Hematopoietic multipotent progenitor cell (in vitro differentiated cells): ENCODE measurements around the gene ACADSB. TPM values are rescaled to one million over a fixed set of nuclear protein-coding genes. Genes with fewer than 3 reads are reported as not detected.

ENCODE experiments used
- DNase-seq, 3 donors: peaks; one replicate each; pipeline ENCODE4 v3.0.0-alpha.2; 2011 to 2015; ENCODE audit warnings: low read depth in 2 of 3, low spot score in 2 of 3
- total RNA-seq: library from RNA; depleted of rRNA; stranded (reverse); fragments of >200 nt; gene quantifications from one replicate; pipeline ENCODE4 v1.2.3, GENCODE V29; 2012

The ACADSB gene
- total RNA-seq, 1 donor = 3.0 TPM

DNA sequence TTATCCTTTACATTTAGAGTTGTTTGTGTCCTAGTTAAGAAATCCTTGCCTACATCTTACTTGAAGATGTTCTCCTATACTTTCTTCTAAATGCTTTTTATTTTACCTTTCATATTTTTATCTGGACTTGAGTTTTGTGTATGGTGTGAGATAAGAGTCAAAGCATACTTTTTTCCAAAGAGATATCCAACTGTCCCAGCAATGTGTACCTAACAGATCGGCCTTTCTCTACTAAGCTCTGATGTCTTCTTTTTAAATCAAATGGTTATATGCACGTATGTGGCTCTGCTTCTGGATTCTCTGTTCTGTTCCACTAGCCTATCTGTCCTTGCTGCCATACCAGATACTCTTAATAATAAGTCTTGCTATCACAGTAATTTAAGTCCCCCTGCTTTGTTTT is 7.4 kb upstream of the ACADSB start:
- DNase-seq = no peak

DNA sequence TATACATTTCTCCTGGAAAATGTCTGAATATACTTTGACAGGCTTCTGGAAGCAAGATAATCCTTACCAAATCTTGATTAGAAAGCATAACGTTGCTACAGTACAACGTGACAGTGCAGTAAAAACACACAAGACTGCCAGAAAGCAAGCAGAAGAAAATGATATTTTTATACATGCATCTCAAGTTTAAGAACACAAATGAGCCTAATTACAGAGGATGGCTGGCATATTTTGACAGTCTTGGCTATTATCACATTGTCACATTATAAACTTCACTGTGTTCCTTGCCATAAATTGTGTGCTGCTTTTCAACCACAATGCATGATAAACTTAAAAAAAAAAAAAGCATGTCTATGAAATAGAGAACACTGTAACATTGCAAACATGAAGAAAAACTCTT is 4.5 kb upstream of the ACADSB start:
- DNase-seq = no peak

- DNase-seq = peak; percentile 17 to 49 (median 35)
Measured at GRCh38 chr10:123007558-123008354, 1.1 kb upstream of the ACADSB start.

DNA sequence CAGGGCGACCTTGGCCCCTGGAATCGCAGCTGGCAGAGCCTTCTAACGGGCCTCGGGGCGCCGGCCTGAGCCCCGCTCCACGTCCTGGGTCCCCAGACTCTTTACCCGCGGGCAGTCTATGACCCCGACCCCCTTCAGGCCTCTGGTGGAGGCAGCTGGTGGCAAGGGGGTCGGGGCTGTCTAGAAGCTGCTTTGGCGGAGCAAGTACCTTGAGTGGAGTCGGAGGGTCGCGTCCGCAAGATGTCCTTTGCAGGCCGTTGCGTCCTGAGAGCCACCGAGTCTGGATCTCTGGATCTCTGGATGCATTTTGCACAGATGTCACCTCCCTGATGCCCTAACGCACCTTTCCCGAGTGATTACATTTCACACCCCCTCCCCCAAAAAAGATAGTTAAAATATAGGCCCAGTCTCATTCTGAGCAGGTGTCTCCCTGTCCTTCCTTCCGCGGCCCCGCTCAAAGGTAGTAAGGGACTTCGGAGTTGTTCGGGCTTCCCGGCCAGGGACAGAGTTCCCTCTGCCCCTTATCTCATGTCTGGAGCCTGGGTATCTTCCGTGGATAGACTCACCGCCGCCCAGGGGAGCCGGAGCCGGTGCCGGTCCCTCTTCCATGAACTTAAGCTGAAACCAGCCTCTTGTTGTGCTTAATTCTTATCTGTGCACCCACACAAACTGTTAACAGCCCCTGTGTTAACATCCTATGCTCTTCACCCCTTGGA is 457 bp downstream of the ACADSB start:
- peak in 2 of 3 donors; percentile 10 to 12 for DNase-seq

- no peak for DNase-seq
Measured at GRCh38 chr10:123011987-123012386, 3.2 kb downstream of the ACADSB start.

- no peak for DNase-seq
Measured at GRCh38 chr10:123013456-123014419, 4.9 kb downstream of the ACADSB start.

GRCh38 chr10:123014772-123015171 is 6.0 kb downstream of the ACADSB start:
- no peak for DNase-seq

DNA sequence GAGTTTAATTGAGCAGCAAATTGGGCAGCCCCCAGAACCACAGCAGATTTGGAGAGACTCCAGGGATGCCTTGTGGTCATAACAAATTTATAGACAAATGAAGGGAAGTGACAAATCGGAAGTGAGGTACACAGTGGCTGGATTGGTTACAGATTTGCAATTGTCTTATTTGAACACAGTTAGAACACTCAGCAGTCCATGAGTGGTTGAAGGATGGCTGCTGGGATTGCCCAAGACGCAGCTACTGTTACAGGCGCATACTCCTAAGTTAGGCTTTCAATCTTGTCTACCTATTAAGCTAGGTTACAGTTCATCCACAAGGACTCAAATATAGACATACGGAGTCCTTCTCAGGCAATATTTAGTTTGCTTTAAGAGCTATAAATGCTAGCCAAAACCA is 7.4 kb downstream of the ACADSB start:
- no peak for DNase-seq

- no peak for DNase-seq
Measured at GRCh38 chr10:123017421-123018165, 8.8 kb downstream of the ACADSB start.

DNA sequence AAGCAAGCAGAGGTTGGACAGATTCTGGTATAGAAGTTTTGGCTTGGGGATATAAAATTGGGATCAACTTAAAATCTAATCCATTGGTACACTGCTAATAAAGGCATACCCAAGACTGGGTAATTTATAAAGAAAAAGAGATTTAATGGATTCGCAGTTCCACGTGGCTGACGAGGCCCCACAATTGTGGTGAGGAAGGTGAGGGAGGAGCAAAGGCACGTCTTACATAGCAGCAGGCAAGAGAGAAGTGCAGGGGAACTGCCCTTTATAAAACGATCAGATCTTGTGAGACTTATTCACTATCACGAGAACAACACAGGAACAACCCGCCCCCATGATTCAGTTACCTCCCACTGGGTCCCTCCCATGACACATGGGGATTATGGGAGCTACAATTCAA is 9.7 kb downstream of the ACADSB start:
- no peak for DNase-seq

- no peak for DNase-seq
Measured at GRCh38 chr10:123019264-123019663, 10.5 kb downstream of the ACADSB start.

DNA sequence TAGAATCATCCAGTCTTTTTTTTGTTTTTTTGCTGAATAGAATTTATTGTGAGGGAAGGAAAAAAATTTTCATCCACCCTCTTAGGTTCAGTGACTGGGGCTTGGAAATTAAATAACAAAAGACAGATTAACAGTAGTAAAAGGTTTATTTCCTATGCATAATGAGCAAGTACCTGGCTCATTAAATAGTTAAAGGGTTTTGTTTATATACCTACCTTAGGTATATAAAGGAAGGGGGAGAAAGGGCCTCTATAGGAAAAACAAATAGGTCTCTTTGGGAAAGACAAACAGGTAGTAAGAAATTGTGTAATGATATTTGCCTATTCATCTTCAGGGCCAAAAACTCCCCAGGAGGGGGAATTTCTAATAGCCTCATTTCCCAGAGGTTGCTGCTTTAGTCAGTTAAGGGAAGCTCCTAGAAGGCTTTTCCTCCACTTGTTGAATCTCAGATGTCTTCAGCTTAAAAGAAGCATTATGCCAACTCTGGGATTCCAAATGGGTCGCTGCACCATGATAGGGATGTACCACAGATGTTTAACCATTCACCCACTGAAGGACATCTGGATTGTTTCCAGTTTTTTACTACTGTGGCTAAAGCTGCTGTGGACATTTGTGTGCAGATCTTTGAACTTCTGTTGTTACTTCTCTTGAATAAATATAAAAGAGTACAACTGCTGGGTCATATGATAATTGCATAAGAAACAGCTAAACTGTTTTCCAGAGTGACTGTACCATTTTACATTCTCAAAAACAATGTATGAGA is 11.3 kb downstream of the ACADSB start:
- no peak for DNase-seq

DNA sequence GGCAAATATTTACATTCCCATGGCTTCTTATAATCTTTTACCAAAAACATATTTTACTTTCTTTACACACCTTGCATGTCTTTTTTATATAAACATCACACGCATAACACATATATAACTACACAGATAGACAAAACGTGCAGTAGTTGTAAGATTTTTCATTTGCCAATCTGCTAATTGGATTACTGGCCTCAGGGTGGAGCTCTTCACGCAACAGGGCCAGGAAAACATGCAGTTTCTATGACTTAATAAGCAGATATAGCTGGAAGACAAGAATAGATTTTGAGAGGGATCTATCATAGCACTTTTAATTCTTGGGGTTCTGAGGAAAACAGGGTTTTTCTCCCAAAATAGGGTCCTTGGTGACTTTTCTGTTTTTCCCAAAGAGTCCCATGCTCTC is 12.7 kb downstream of the ACADSB start:
- DNase-seq = peak in 1 of 3 donors; percentile 17

- DNase-seq = no peak
Measured at GRCh38 chr10:123024540-123024939, 15.7 kb downstream of the ACADSB start.

- no peak for DNase-seq
Measured at GRCh38 chr10:123026302-123026701, 17.5 kb downstream of the ACADSB start.

- DNase-seq = no peak
Measured at GRCh38 chr10:123027861-123028260, 19.1 kb downstream of the ACADSB start.

DNA sequence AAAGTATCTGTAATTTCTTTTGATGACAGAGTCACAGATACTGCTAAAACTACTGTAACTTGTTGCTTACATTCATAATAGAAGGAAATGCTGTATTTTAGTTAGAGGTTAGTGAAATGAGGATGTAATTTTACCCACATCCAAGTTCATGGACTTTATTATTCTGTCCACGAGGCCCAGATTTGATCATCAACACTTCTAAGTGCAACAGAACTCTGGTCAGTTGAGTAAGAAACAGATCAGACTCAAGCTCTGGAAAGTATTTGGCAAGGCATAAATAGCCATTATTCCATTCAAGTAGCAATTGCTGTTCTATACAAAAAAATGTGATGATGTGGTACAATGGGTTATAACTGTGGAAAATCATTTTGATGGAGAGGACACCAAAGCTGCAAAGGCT is 22.3 kb downstream of the ACADSB start:
- no peak for DNase-seq

GRCh38 chr10:123034332-123034731 is 25.5 kb downstream of the ACADSB start:
- no peak for DNase-seq

GRCh38 chr10:123035467-123036086 is 26.8 kb downstream of the ACADSB start:
- no peak for DNase-seq
